ENCODE measurements around the gene ATF4.
"Not testable (repeated sequence)": the region's sequence is repeated elsewhere in the genome, so short reads cannot be mapped to it uniquely, and the experiment has no call there.

The ATF4 gene

DNA sequence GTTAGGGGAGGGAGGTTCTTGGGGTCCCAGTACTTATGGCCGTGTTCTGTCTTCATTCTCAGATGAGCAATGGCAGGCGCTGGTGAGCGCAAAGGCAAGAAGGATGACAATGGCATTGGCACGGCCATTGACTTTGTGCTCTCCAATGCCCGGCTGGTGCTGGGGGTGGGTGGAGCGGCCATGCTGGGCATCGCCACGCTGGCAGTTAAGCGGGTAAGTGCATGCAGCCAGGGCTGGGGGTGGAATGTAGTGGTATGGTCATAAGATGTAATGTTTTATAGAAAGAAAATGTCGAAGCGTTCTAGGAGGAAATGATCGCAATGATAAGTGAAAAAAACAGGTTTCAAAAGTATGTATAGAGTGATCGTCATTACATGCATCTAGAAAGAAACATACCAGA, 9.1 kb upstream of the ATF4 start:
- no peak for DNase-seq

DNA sequence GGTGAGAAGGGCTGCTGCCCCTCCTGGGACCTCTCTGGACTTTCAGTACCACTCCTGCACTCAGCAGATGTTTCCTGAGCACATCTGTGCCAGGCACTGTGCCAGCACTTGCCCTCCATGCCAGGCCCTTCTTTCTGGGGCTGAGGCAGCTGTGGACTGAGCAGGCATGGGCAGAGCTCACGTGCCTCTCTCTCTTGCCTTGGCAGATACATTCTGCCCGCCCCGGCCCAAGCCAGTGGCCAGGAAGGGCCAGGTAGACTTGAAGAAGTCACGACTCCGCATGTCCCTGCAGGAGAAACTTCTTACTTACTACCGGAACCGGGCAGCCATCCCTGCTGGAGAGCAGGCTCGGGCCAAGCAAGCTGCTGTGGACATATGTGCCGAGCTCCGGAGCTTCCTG, 8.3 kb upstream of the ATF4 start:
- no peak for DNase-seq

DNA sequence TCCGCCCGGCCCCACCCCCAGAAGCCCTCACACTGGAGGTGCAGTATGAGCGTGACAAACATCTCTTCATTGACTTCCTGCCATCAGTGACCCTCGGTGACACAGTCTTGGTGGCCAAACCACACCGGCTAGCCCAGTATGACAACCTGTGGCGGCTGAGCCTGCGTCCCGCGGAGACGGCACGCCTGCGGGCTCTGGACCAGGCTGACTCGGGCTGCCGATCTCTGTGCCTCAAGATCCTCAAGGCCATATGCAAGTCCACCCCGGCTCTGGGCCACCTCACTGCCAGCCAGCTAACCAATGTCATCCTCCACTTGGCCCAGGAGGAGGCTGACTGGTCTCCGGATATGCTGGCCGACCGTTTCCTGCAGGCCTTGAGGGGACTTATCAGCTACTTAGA, 6.6 kb upstream of the ATF4 start:
- no peak for DNase-seq

DNA sequence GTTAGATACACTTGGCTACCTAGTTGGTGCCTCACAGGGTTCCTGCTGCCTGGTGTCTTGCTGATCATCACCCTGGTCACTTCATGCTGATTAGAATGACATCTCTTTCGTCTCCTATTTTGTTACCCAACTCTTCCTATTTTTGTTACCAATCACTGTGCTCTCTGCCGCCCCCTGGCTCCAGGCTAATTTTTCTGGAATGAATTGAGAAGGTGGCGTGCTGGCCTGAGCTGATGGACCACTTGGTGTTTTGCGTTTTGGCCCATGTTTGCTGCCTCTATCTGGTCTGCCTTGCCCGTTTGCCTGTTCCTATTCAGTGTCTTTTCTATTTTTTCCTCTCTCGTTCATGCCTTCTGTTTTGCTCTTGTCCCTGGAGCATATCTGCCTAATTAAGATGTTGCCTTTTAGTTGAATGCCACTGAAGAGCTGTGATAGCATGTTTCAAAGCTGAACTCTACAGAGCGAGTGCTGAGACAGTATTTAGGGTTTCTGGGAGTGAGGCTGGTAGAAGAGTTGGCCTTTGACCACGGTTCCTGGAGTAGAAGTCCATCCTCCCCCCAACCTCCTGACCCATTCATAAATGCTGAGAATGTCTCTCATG, 5.9 kb upstream of the ATF4 start:
- DNase-seq: no peak

DNA sequence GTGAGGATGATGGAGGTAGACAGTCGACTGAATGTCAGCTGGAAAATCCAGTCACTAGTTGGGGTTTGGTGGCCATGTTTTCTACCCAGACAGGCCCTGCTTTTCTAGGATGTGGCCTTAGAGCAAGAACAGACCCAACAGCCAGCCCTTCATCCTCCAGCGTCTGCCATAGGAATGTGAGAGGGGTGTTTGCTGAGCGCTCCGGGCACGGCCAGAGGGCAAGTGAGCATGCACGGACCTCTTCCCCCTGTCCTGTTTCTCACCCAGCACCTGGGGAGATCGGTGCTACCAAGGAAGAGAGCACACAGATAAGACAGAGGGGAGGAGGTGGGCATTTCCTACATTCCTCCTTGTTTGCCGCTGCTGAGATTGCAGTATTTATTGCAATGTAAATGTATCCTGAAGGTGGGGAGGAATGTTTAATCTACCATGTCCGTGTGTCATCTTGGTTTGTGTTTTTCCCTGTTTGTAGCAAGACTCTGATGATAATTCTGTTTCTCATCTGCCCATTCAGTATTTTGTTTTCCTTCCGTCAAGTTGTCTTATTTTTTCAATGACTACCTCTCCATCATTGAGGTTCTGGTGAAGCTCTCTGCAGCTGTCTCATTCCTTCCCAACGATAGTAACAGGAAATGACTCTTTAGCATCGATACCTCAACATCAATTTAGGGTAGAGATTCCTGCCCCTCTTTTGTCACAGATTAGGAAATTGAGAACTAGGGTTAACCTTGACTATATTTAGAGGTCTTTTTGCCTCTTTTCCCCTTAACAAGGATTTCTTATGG, 4.9 kb upstream of the ATF4 start:
- DNase-seq: no peak

DNA sequence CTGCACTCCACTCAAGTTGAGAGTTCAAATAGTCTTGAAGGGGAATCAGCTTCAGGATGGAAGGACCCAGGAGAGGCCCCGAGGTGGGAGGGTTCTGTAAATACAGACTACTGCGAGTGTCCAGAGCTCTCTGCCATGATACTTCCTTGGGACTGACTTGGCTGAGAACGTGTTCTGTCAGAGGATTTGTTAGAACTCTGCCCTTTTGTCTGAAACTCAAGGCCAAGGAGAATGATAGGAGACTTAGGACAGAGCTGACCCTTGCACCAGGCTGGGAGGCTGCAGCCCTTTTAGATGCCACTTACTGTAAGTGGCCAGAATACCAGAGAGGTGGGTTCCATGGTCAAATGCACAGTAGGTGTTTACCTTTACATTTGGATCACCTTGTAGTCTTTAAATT, 2.9 kb upstream of the ATF4 start:
- no peak for DNase-seq

DNA sequence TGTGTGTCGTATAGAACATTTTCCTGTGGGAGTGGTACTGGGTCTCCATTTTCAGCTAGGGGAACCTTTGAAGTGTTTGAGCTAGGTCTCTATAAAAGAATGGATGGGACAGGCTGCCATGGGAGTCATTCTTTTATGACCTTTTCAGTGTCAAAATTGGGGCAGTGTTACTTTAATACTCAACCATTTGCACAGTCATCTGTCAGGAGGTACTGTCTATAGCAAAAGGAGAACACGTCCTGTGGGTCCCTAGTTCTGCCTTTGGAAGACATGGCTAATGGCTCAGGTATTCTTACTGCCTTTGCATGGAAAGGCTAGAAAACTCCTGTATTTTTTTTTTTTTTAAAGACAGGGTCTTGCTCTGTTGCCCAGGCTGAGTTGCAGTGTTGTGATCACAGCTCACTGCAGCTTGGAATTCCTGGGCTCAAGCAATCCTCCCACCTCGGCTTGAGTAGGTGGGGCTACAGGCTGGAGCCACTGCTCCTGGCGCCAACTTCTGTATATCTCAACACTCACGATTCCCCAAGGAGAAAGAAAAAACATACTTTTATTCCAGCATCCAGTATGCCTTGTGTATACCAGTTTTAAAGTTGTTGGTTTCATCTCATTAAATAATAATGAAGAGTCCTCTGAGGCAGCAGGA, 2.1 kb upstream of the ATF4 start:
- DNase-seq: no peak

DNA sequence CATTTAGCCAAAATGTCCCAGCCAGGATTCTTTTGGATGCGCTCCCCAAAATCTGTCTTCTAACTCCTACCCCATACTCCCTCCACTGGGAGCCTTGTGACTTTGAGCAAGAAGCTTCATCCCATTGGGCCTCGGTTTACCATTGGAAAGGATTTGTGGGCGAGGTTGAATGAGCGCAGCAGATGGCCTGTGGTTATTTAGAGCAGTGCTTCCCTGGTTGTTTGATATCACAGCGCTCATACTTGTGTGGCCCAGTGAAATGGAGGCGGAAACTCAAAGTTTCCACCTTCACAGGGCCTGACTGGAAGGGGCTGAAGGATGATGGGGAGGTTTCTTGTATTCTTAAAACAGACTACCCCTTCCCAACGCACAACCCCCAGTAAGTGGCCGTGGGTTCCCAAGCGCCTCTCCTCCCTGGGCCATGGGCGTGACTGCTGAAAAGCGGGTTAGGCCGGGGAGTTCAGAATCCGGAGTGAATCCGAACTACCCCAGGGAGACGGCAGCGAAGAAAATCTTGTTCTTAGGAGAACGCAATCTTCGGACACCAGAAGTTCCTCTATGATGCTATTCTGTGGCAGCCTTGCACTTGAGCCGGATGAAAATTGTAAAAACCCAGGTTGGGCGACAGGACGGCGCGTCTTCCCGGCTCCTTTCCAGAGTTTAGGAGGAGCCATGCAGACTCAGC, 1.2 kb upstream of the ATF4 start:
- no peak for DNase-seq

DNA sequence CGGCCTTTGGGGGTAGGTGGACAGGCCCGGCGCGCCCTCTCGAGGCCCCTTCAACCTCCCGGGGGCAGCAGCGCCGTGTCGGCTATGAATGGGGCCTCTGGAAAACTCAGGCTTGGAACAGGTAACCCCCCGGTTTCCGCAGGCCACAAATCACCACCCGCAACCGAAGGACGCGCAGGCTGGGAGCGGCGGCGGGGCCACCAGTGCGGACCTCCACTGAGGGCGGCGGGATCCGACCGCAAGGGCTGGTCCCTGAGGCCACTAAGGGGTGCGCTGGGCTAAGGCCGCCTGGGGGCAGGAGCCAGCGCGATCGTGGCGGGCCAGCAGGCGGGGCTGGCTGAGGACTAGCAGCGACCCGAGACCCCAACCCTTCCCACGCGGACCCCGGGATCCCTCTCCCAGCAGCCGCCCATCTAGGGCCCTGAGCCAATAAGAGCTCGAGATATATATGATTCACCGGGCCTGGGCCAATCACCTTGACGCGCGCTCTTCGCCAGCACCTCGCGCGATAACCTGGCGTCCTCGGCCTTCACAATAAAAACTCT, 609 bp upstream of the ATF4 start:
- peak; percentile 98 for DNase-seq

DNA sequence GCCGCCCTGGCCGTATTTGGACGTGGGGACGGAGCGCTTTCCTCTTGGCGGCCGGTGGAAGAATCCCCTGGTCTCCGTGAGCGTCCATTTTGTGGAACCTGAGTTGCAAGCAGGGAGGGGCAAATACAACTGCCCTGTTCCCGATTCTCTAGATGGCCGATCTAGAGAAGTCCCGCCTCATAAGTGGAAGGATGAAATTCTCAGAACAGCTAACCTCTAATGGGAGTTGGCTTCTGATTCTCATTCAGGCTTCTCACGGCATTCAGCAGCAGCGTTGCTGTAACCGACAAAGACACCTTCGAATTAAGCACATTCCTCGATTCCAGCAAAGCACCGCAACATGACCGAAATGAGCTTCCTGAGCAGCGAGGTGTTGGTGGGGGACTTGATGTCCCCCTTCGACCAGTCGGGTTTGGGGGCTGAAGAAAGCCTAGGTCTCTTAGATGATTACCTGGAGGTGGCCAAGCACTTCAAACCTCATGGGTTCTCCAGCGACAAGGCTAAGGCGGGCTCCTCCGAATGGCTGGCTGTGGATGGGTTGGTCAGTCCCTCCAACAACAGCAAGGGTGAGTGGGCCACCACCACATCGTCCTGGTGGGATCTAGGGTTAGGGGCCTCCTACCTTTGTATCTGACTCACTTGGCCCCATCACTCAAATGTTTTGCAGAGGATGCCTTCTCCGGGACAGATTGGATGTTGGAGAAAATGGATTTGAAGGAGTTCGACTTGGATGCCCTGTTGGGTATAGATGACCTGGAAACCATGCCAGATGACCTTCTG, 934 bp downstream of the ATF4 start:
- DNase-seq: not testable (repeated sequence)

DNA sequence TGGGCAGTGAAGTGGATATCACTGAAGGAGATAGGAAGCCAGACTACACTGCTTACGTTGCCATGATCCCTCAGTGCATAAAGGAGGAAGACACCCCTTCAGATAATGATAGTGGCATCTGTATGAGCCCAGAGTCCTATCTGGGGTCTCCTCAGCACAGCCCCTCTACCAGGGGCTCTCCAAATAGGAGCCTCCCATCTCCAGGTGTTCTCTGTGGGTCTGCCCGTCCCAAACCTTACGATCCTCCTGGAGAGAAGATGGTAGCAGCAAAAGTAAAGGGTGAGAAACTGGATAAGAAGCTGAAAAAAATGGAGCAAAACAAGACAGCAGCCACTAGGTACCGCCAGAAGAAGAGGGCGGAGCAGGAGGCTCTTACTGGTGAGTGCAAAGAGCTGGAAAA, 1.7 kb downstream of the ATF4 start:
- not testable (repeated sequence) for DNase-seq

DNA sequence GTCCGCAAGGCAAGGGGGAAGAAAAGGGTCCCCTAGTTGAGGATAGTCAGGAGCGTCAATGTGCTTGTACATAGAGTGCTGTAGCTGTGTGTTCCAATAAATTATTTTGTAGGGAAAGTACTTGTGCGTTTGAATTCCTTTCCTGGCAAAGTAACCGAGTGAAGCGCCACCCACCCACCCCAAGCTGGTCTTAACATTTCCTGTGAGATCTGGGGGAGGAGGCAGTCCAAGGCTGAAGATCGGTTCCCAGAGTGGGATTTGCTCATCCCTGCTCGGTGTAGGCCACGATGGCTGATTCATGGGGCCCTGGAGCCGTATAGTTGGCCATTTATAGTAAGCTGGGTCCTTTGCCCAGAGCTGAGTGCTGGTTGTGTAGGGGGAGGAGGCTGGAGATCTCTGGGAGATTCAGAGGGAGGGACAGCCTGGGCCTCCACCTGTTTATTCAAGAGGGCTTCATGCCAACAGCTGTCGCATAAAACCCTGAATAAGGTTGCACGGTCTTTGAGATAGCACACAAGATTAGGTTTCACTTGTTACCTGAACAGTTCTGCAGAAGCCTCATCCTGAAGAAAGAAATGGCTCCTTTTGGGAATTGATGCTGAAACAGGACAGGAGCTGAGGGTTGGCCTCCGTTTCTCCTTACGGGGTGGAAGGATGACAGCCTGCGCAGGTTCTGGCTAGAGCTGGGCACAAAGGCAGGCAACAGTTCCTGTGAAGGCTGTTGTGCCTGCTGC, 2.4 kb downstream of the ATF4 start:
- DNase-seq: no peak

DNA sequence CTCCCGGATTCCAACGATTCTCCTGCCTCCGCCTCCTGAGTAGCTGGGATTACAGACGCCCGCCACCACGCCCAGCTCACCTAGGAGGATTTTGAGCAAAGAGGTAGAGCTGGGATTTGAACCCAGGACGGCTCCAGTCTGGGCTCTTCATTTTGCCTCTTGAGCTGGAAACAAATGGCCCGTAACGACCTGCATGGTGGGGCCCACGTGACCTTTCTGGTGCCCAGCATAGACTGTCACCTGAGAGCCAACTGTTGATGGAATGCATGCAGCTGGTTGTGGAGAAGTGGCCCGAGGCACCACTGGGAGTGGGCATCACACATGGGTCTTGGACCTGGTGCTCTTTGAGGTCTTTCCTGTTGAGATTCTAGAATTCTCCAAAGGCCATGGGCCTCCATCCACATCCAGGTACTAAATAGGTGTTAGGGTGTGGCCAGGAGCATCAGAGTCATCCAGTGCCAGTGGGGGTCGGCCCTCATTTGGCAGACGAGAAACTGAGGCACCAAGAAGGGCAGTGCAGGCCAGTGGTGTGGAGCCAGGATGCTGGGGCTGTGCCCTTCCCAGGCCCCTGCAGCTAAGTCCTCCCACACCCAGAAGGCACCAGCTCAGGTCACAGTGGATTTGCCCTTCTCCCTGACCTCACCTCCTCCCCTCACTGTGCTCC, 3.9 kb downstream of the ATF4 start:
- DNase-seq: no peak

DNA sequence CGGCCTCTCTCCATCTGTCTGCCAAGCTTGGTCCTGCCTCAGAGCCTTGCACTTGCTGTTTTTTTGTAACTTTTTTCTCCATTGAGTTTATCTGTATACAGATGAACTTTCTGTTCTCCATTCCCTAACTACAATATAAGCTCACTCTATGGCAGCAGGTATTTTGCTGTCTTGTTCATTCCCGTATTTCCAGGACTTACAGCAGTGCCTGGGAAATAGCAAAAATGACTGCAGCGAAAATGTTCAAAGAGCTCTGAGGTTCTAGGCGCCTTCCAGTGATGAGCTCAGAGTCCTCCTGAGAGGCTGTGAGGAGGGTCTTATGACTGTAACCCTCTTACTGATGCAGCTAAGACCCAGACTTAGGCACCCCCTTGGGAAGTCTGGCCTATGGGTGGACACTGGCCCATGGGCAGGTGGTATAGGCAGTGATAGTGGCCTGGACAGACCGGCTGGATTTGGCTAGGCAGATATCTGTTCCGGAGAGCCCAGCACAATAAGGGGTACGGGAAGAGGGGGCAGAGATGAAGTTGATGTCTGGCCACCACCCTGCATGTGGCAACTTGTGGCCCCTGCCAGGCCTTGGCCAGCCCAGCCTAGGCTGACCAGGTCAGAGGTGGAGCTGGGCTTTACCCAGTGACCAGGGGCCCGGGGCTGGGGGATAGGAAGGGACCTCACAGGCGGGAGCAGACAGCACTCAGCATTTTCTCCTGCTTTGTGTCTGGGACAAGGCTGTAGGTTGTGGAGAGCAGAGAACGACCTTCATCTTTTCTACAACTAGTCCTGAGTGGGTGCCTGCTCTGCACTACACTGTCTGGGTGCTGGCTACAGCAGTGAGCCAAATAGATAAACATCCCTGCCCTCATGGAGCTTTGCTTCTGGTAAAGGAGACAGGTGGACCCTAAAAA, 4.6 kb downstream of the ATF4 start:
- no peak for DNase-seq

DNA sequence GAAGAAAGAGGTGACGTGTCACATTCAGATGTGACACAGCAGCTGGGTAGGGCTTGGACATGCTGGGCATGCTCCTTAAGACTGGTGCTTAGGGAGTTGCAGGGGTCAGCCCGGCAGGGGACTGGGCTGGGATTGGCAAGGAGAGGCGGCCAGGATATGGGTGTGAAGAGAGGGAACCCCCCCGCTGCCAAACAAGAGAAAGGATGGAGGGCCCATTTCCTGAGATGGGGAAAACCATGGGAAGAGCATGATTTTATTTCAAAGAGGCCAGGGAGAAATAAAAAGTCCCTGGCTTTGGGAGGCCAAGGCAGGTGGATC, 5.3 kb downstream of the ATF4 start:
- DNase-seq: no peak

DNA sequence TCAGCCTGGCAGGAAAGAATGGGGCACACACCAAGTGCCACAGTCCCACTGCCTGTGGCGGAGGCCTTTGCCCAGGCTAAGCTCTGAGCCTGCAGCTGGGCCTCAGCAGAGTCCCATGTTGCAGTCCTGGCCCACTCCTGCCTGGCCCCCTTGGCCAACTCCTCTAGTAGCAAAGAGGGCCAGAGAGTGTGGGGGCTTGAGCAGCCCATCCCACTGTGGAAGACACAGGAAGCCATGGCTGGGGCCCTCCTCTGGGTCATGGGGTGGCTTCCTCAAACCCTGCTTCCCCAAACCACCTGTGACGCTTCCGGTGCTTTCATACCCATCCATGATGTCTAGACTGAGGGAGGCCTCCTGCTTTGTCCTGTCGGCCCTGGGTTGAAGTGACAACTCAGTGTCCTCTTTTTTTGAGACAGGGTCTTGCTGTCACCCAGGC, 6.4 kb downstream of the ATF4 start:
- DNase-seq: no peak

DNA sequence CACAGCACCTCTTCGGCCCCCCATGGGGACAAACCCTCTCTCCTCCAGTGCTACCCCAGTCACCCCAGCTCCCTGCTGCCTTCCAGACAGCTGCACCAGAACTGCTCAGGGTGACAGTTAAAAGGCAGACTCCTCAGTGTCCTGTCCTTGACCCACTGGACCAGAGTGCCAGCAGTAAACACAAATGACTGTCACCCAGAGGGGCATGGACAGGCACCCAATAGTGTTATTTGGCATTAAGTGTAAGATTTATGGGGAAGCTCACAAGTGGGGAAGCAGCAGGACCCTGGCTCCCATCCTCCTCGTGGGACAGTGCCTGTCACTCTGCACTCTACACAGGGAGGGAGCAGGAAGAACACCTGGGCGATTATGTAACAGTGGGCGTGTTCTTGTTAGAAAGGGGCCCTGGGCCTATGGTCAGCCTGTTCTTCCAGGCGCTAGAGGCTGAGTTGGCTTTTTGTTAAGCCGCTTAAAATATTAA, 7.2 kb downstream of the ATF4 start:
- no peak for DNase-seq

DNA sequence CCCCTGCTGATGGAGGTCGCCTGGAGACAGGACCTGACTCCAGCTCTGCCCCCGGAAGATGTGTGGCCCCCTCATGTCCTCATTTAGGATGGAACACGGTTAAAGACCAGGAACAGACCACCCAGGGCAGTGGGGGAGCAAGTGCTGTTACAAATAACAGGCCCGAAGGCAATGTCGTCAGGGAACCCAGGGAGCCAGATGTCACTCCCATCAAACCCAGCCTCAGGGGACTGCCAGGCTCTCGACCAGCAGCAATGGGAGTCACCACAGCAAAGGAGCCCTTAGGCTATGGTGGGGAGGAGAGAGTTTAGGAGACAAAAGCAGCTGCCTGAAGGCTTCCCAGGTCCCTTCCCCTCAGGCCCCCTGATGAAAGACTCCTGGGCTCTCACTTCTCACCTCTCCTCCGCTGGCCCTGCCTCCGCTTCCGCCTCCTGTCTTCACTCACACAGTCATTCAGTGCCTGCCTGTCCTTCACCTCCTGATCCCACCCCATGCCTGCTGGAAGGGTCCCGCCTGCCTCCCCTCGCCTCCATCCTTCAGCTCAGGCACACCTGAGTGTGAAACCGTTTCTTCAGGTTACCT, 7.8 kb downstream of the ATF4 start:
- no peak for DNase-seq

DNA sequence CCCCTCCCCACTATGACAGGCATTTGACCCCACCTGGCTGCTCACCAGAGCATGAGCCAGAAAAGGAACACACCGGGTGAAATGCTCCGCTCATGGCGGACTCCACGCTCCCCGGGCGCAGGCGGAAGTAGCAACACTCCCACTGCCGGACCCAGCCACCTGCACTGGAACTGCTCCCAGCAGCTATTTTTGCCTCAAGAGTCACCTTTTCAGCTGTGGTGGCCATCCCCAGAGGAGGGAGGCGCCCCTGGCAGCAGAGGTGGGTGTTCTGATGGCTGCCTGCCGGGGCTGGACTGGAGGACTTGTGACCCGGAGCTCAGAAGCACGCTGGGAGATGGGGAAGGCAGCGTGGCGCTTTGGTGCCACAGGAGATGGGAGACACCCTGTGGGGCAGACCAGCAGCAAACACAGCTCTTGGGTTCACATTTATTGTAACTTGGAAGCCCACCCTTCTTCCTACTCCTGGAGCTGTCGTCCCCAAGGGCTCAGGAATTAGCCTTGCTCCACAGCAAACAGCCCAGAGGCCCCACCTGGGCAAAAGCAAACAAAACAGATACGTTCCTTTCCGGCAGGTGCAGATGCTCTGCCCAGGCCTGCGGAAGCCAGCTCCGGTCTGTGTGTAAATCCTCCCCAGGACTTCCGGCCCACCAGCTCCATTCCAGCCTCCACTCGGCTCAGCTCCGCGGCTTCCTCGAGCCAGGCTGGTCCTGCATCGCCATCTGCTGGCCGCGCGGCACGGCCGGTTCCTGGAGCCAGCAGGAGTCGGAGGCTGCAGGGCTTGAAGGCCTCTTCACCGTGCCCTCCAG, 8.5 kb downstream of the ATF4 start:
- DNase-seq: peak; percentile 65

Data from NCI-H446 treated with DMSO at 0.1 percent for 48 hours (cell line).